Stimulated activated CD4-positive, alpha-beta T cell treated with anti-CD3 and anti-CD28 coated beads, Interleukin-1b, Interleukin-23, amount 100 ng/mL, for 4 hours (primary cell): ENCODE measurements around the gene PCCA.
A peak's percentile ranks its signal among the peaks of the same experiment; 100 is the strongest.

ENCODE experiments used
- DNase-seq, 2 donors: peaks; one replicate each; pipeline ENCODE4 v3.0.0-alpha.2; 2020; ENCODE audit warnings: low read depth in 2 of 2

The PCCA gene

GRCh38 chr13:100461309-100462030 is 372.6 kb downstream of the PCCA start:
- DNase-seq, result no peak

- no peak for DNase-seq
Measured at GRCh38 chr13:100464006-100464405, 375.1 kb downstream of the PCCA start.

- DNase-seq, result no peak
Measured at GRCh38 chr13:100465558-100465957, 376.7 kb downstream of the PCCA start.

GRCh38 chr13:100470866-100471505 is 382.1 kb downstream of the PCCA start:
- DNase-seq, result no peak

GRCh38 chr13:100473087-100473486 is 384.2 kb downstream of the PCCA start:
- no peak for DNase-seq

GRCh38 chr13:100473501-100474044 is 384.7 kb downstream of the PCCA start:
- no peak for DNase-seq

GRCh38 chr13:100476963-100477362 is 388.1 kb downstream of the PCCA start:
- no peak for DNase-seq

GRCh38 chr13:100478107-100478809 is 389.4 kb downstream of the PCCA start:
- no peak for DNase-seq

- no peak for DNase-seq
Measured at GRCh38 chr13:100480676-100481075, 391.8 kb downstream of the PCCA start.

- DNase-seq, result no peak
Measured at GRCh38 chr13:100483139-100483538, 394.2 kb downstream of the PCCA start.

- no peak for DNase-seq
Measured at GRCh38 chr13:100483841-100484381, 395.0 kb downstream of the PCCA start.

GRCh38 chr13:100484702-100485101 is 395.8 kb downstream of the PCCA start:
- DNase-seq, result no peak

- DNase-seq, result no peak
Measured at GRCh38 chr13:100485265-100485664, 396.4 kb downstream of the PCCA start.

GRCh38 chr13:100490692-100491091 is 401.8 kb downstream of the PCCA start:
- no peak for DNase-seq

- no peak for DNase-seq
Measured at GRCh38 chr13:100491164-100491842, 402.4 kb downstream of the PCCA start.

- DNase-seq, result no peak
Measured at GRCh38 chr13:100493418-100493817, 404.5 kb downstream of the PCCA start.

GRCh38 chr13:100495455-100495854 is 406.6 kb downstream of the PCCA start:
- no peak for DNase-seq

GRCh38 chr13:100497389-100497788 is 408.5 kb downstream of the PCCA start:
- DNase-seq, result no peak

GRCh38 chr13:100502446-100502845 is 413.6 kb downstream of the PCCA start:
- DNase-seq, result no peak

- DNase-seq, result no peak
Measured at GRCh38 chr13:100503622-100504021, 414.7 kb downstream of the PCCA start.

- DNase-seq, result peak; percentile 10 to 23
Measured at GRCh38 chr13:100506154-100506553, 417.3 kb downstream of the PCCA start.
